NT2/D1 (cell line): ENCODE data around the gene FMNL2.

Experiments used
- DNase-seq: peaks from one replicate; pipeline ENCODE4 v3.0.0-alpha.2; 2011; ENCODE audit warnings: low read depth, low spot score
- H3K27me3 ChIP-seq: 2 replicates; pipeline ENCODE4 v1.6.0; 2011; ENCODE audit warnings: mild to moderate bottlenecking; ENCODE audit not compliant: insufficient read length, insufficient read depth
- H3K36me3 ChIP-seq: 2 replicates; pipeline ENCODE4 v1.6.1; 2011; ENCODE audit warnings: mild to moderate bottlenecking, low read length, mixed read lengths; ENCODE audit not compliant: insufficient read depth, insufficient read length
- H3K4me1 ChIP-seq: 2 replicates; pipeline ENCODE4 v1.5.1; 2011; ENCODE audit not compliant: insufficient read depth, insufficient read length
- H3K4me3 ChIP-seq: 2 replicates; pipeline ENCODE4 v1.5.1; 2011; ENCODE audit warnings: low read depth; ENCODE audit not compliant: insufficient read length
- H3K9ac ChIP-seq: 2 replicates; pipeline ENCODE4 v1.6.0; 2011; ENCODE audit warnings: low read depth; ENCODE audit not compliant: insufficient read length
- H3K9me3 ChIP-seq: 2 replicates; pipeline ENCODE4 v1.5.1; 2011; ENCODE audit warnings: mild to moderate bottlenecking, low read length; ENCODE audit not compliant: insufficient read depth
- SUZ12 ChIP-seq: IDR thresholded peaks from 2 replicates; pipeline ENCODE4 v1.6.1; 2011; ENCODE audit not compliant: insufficient read length, insufficient read depth; ENCODE audit errors: extremely low read depth
- YY1 ChIP-seq: IDR thresholded peaks from 2 replicates; pipeline ENCODE4 v1.6.1; 2011; ENCODE audit not compliant: insufficient read length, insufficient read depth
- ZNF274 ChIP-seq: IDR thresholded peaks from 2 replicates; pipeline ENCODE4 v1.6.1; 2011; ENCODE audit warnings: mild to moderate bottlenecking, low read depth, low read length

Gene FMNL2

GRCh38 chr2:152504618-152505017, 169.6 kb downstream of the FMNL2 start:
- no peaks in the 10 kb centered on the region for H3K4me1 ChIP-seq
- no peak for TF ChIP-seq YY1
- no peak for TF ChIP-seq ZNF274
- TF ChIP-seq SUZ12 = no peak
- H3K9ac ChIP-seq = no peak overlapping the region
- no peak for DNase-seq
- H3K27me3 ChIP-seq = no peaks in the 10 kb centered on the region
- H3K36me3 ChIP-seq = no peaks in the 10 kb centered on the region
- no peaks in the 10 kb centered on the region for H3K9me3 ChIP-seq
- no peak overlapping the region for H3K4me3 ChIP-seq

GRCh38 chr2:152505495-152505906, 170.5 kb downstream of the FMNL2 start:
- no peak for DNase-seq

GRCh38 chr2:152506843-152507242, 171.9 kb downstream of the FMNL2 start:
- H3K27me3 ChIP-seq = no peaks in the 10 kb centered on the region
- TF ChIP-seq ZNF274 = no peak
- TF ChIP-seq SUZ12 = no peak
- TF ChIP-seq YY1 = no peak
- no peaks in the 10 kb centered on the region for H3K36me3 ChIP-seq
- H3K9ac ChIP-seq = no peak overlapping the region
- no peak for DNase-seq
- H3K9me3 ChIP-seq = no peaks in the 10 kb centered on the region
- H3K4me1 ChIP-seq = no peaks in the 10 kb centered on the region
- no peak overlapping the region for H3K4me3 ChIP-seq

More at GRCh38 chr2:152505495-152505906, 170.5 kb downstream of the FMNL2 start:
- no peak for TF ChIP-seq ZNF274
- no peak for TF ChIP-seq YY1
- no peak for TF ChIP-seq SUZ12
- H3K27me3 ChIP-seq = no peaks in the 10 kb centered on the region
- no peaks in the 10 kb centered on the region for H3K9me3 ChIP-seq
- no peaks in the 10 kb centered on the region for H3K4me1 ChIP-seq
- no peak overlapping the region for H3K9ac ChIP-seq
- H3K36me3 ChIP-seq = no peaks in the 10 kb centered on the region
- no peak overlapping the region for H3K4me3 ChIP-seq

GRCh38 chr2:152507907-152508306, 172.9 kb downstream of the FMNL2 start:
- no peak for DNase-seq
- no peak overlapping the region for H3K9ac ChIP-seq
- TF ChIP-seq SUZ12 (no peak), YY1 (no peak), ZNF274 (no peak)
- H3K27me3 ChIP-seq = no peaks in the 10 kb centered on the region
- H3K4me1 ChIP-seq = no peaks in the 10 kb centered on the region
- no peaks in the 10 kb centered on the region for H3K9me3 ChIP-seq
- H3K36me3 ChIP-seq = no peaks in the 10 kb centered on the region
- no peak overlapping the region for H3K4me3 ChIP-seq

GRCh38 chr2:152508446-152508845, 173.5 kb downstream of the FMNL2 start:
- Histone ChIP-seq H3K36me3 (no peaks in the 10 kb centered on the region), H3K9me3 (no peaks in the 10 kb centered on the region), H3K4me1 (no peaks in the 10 kb centered on the region), H3K4me3 (no peak overlapping the region), H3K9ac (no peak overlapping the region), H3K27me3 (no peaks in the 10 kb centered on the region)
- DNase-seq = no peak
- TF ChIP-seq YY1 (no peak), ZNF274 (no peak), SUZ12 (no peak)

GRCh38 chr2:152509772-152510491, 175.0 kb downstream of the FMNL2 start:
- no peaks in the 10 kb centered on the region for H3K27me3 ChIP-seq
- no peaks in the 10 kb centered on the region for H3K9me3 ChIP-seq
- no peak for DNase-seq
- H3K9ac ChIP-seq = no peak overlapping the region
- H3K36me3 ChIP-seq = no peaks in the 10 kb centered on the region
- no peaks in the 10 kb centered on the region for H3K4me1 ChIP-seq
- TF ChIP-seq ZNF274 (no peak), SUZ12 (no peak), YY1 (no peak)
- no peak overlapping the region for H3K4me3 ChIP-seq

DNA sequence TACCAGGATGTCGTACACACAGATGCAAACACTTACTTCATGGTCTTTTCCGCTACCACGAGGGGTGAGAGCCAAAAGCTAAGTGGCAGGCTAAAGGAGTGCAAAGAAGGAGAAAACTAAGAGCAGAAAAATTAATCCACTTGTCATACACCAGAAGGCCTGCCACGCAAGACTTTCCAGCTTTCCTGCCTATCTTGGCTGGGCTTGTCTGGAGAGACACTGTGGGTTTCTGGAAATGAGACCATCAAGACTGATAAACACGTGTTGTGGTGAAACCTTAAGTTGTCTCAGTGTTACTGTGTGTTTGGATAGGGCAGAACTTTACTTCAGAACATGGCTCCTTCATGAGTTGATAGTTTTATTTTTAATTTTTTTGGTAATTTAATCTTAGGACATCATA, 175.6 kb downstream of the FMNL2 start:
- no peak for TF ChIP-seq ZNF274
- TF ChIP-seq YY1 = no peak
- TF ChIP-seq SUZ12 = no peak
- H3K27me3 ChIP-seq = no peaks in the 10 kb centered on the region
- H3K9ac ChIP-seq = no peak overlapping the region
- H3K4me3 ChIP-seq = no peak overlapping the region
- no peak for DNase-seq
- no peaks in the 10 kb centered on the region for H3K9me3 ChIP-seq
- no peaks in the 10 kb centered on the region for H3K36me3 ChIP-seq
- no peaks in the 10 kb centered on the region for H3K4me1 ChIP-seq
